Vagina (tissue), 2 donors: ENCODE measurements around the gene ATPAF1. TPM values are rescaled to one million over a fixed set of nuclear protein-coding genes. Genes with fewer than 3 reads are reported as not detected.

Experiments used
- DNase-seq, 2 donors: peaks; one replicate each; pipeline ENCODE4 v3.0.0-alpha.2; 2017; ENCODE audit errors: extremely low spot score in 2 of 2
- H3K27ac ChIP-seq: fragments of 200-600 bp; sonication (generic); one replicate; pipeline ENCODE4 v1.5.1; 2019
- H3K27me3 ChIP-seq: fragments of 200-600 bp; sonication (generic); one replicate; pipeline ENCODE4 v1.5.1; 2019
- H3K36me3 ChIP-seq, 2 donors: fragments of 200-600 bp; sonication (generic); one replicate each; pipeline ENCODE4 v1.5.1; 2017 to 2019
- H3K4me1 ChIP-seq: fragments of 200-600 bp; sonication (generic); one replicate; pipeline ENCODE4 v1.5.1; 2019
- H3K4me3 ChIP-seq, 2 donors: fragments of 200-600 bp; sonication (generic); 1 replicate in 1 of 2; 2 replicates in 1 of 2; pipeline ENCODE4 v1.5.1; 2016 to 2019
- H3K9me3 ChIP-seq: fragments of 200-600 bp; sonication (generic); one replicate; pipeline ENCODE4 v1.5.1; 2019
- CTCF ChIP-seq, 3 experiments: fragments of 450-650 bp in 2 of 3; fragments of 200-600 bp in 1 of 3; sonication (generic) in 1 of 3; IDR thresholded peaks; one replicate each; pipeline ENCODE4 v1.5.1; 2017 to 2019; ENCODE audit warnings: antibody characterized with exemption in 3 of 3, mild to moderate bottlenecking in 2 of 3, moderate library complexity in 2 of 3
- POLR2A ChIP-seq, 2 donors: fragments of 450-650 bp; IDR thresholded peaks; one replicate each; pipeline ENCODE4 v1.6.1; 2017; ENCODE audit warnings: antibody characterized with exemption in 2 of 2, mild to moderate bottlenecking in 2 of 2, moderate library complexity in 2 of 2
- POLR2AphosphoS5 ChIP-seq, 2 donors: sonication (generic); formaldehyde crosslinking; IDR thresholded peaks; one replicate each; pipeline ENCODE4 v1.9.0; 2017; ENCODE audit warnings: antibody characterized with exemption in 2 of 2, mild to moderate bottlenecking in 2 of 2, low read depth in 1 of 2; ENCODE audit not compliant: insufficient read depth in 1 of 2
- intact Hi-C: fragments of 100-400 bp; cut with DNase I; formaldehyde crosslinking; loops from one replicate; pipeline ENCODE4 v1.15.1; 2023
- total RNA-seq: library from RNA; depleted of rRNA; stranded (reverse); fragments of >200 nt; gene quantifications from one replicate; pipeline ENCODE4 v1.2.3, GENCODE V29; 2016

ATPAF1 gene
- total RNA-seq, 1 donor from 2014 or later, result 37.1 TPM

- no peaks in the 10 kb centered on the region for H3K9me3 ChIP-seq
- no peak for DNase-seq
- TF ChIP-seq CTCF (IDR thresholded peaks at IDR 0.05) (no peak), POLR2AphosphoS5 (IDR thresholded peaks at IDR 0.05; ENCODE audit: insufficient read depth in 1 of 2, low read depth in 1 of 2) (no peak), POLR2A (IDR thresholded peaks at IDR 0.05) (no peak)
- peak overlapping the region; percentile 85 for H3K4me3 ChIP-seq
- peaks cover 73% of the 10 kb centered on the region for H3K4me1 ChIP-seq
- peaks cover 0 to 5% of the 10 kb centered on the region in 2 donors for H3K36me3 ChIP-seq
- H3K27me3 ChIP-seq, result no peaks in the 10 kb centered on the region
- H3K27ac ChIP-seq, result peak overlapping the region; percentile 76
- intact Hi-C loops, result no loop called here
These were observed 64.7 kb downstream of the ATPAF1 start for GRCh38 chr1:46603481-46603857.

- Histone ChIP-seq H3K9me3 (no peaks in the 10 kb centered on the region), H3K27ac (no peak overlapping the region), H3K4me1 (peaks cover 63% of the 10 kb centered on the region), H3K4me3 (no peak overlapping the region), H3K36me3 (no peaks in the 10 kb centered on the region), H3K27me3 (no peaks in the 10 kb centered on the region)
- TF ChIP-seq CTCF (IDR thresholded peaks at IDR 0.05) (no peak), POLR2A (IDR thresholded peaks at IDR 0.05) (no peak), POLR2AphosphoS5 (IDR thresholded peaks at IDR 0.05; ENCODE audit: insufficient read depth in 1 of 2, low read depth in 1 of 2) (no peak)
- intact Hi-C loops, result no loop called here
- no peak for DNase-seq
These were observed 66.7 kb downstream of the ATPAF1 start for GRCh38 chr1:46601257-46602007.

- H3K36me3 ChIP-seq, result no peaks in the 10 kb centered on the region
- DNase-seq, result no peak
- no peak overlapping the region for H3K4me3 ChIP-seq
- no peaks in the 10 kb centered on the region for H3K9me3 ChIP-seq
- TF ChIP-seq POLR2A (IDR thresholded peaks at IDR 0.05) (no peak), CTCF (IDR thresholded peaks at IDR 0.05) (no peak), POLR2AphosphoS5 (IDR thresholded peaks at IDR 0.05; ENCODE audit: insufficient read depth in 1 of 2, low read depth in 1 of 2) (no peak)
- intact Hi-C loops, result no loop called here
- no peaks in the 10 kb centered on the region for H3K27me3 ChIP-seq
- no peak overlapping the region for H3K27ac ChIP-seq
- peaks cover 60% of the 10 kb centered on the region for H3K4me1 ChIP-seq
These were observed 68.8 kb downstream of the ATPAF1 start for GRCh38 chr1:46599059-46599970.

GRCh38 chr1:46596846-46597245 is 71.3 kb downstream of the ATPAF1 start:
- no peak for TF ChIP-seq CTCF (IDR thresholded peaks at IDR 0.05)
- no peak for TF ChIP-seq POLR2AphosphoS5 (IDR thresholded peaks at IDR 0.05; ENCODE audit: insufficient read depth in 1 of 2, low read depth in 1 of 2)
- TF ChIP-seq POLR2A (IDR thresholded peaks at IDR 0.05), result no peak
- peaks cover 3 to 21% of the 10 kb centered on the region in 2 donors for H3K36me3 ChIP-seq
- H3K27ac ChIP-seq, result no peak overlapping the region
- no peaks in the 10 kb centered on the region for H3K9me3 ChIP-seq
- peaks cover 39% of the 10 kb centered on the region for H3K4me1 ChIP-seq
- no peaks in the 10 kb centered on the region for H3K27me3 ChIP-seq
- intact Hi-C loops, result no loop called here
- DNase-seq, result no peak
- no peak overlapping the region for H3K4me3 ChIP-seq
